ENCODE measurements around the gene PELI2. TPM values are rescaled to one million over a fixed set of nuclear protein-coding genes. Genes with fewer than 3 reads are reported as not detected.
A peak's percentile ranks its signal among the peaks of the same experiment; 100 is the strongest.

The PELI2 gene
- total RNA-seq, 1 experiment from 2014 or later, result not detected

GRCh38 chr14:56299306-56299984 lies 181.2 kb downstream of the PELI2 start:
- DNase-seq (ENCODE audit: low spot score), result no peak

- peak; percentile 45 for DNase-seq (ENCODE audit: low spot score)
Observed at GRCh38 chr14:56300495-56300894, 182.3 kb downstream of the PELI2 start.

GRCh38 chr14:56304456-56304855 lies 186.2 kb downstream of the PELI2 start:
- DNase-seq (ENCODE audit: low spot score), result no peak

GRCh38 chr14:56309198-56309597 lies 191.0 kb downstream of the PELI2 start:
- DNase-seq (ENCODE audit: low spot score), result no peak

- DNase-seq (ENCODE audit: low spot score), result peak; percentile 15
Observed at GRCh38 chr14:56310643-56311042, 192.4 kb downstream of the PELI2 start.

- no peak for DNase-seq (ENCODE audit: low spot score)
Observed at GRCh38 chr14:56313789-56314188, 195.6 kb downstream of the PELI2 start.

- DNase-seq (ENCODE audit: low spot score), result no peak
Observed at GRCh38 chr14:56318393-56319115, 200.3 kb downstream of the PELI2 start.

GRCh38 chr14:56321861-56322260 lies 203.7 kb downstream of the PELI2 start:
- no peak for DNase-seq (ENCODE audit: low spot score)

- no peak for DNase-seq (ENCODE audit: low spot score)
Observed at GRCh38 chr14:56322531-56322930, 204.3 kb downstream of the PELI2 start.

GRCh38 chr14:56324454-56324853 lies 206.2 kb downstream of the PELI2 start:
- DNase-seq (ENCODE audit: low spot score), result no peak

GRCh38 chr14:56324856-56325699 lies 206.9 kb downstream of the PELI2 start:
- DNase-seq (ENCODE audit: low spot score), result no peak

GRCh38 chr14:56328021-56328420 lies 209.8 kb downstream of the PELI2 start:
- DNase-seq (ENCODE audit: low spot score), result no peak

- no peak for DNase-seq (ENCODE audit: low spot score)
Observed at GRCh38 chr14:56331592-56332216, 213.5 kb downstream of the PELI2 start.

GRCh38 chr14:56333359-56334292 lies 215.4 kb downstream of the PELI2 start:
- DNase-seq (ENCODE audit: low spot score), result peak; percentile 65

- DNase-seq (ENCODE audit: low spot score), result no peak
Observed at GRCh38 chr14:56334458-56334857, 216.2 kb downstream of the PELI2 start.

- no peak for DNase-seq (ENCODE audit: low spot score)
Observed at GRCh38 chr14:56338674-56339073, 220.5 kb downstream of the PELI2 start.

GRCh38 chr14:56339855-56340701 lies 221.9 kb downstream of the PELI2 start:
- DNase-seq (ENCODE audit: low spot score), result peak; percentile 74

GRCh38 chr14:56340932-56341331 lies 222.7 kb downstream of the PELI2 start:
- DNase-seq (ENCODE audit: low spot score), result no peak

- DNase-seq (ENCODE audit: low spot score), result no peak
Observed at GRCh38 chr14:56341766-56342493, 223.7 kb downstream of the PELI2 start.

Measured in A172 (cell line).